Measurements from ENCODE around the gene OTOF. TPM values are rescaled to one million over a fixed set of nuclear protein-coding genes. Genes with fewer than 3 reads are reported as not detected.

The OTOF gene
- total RNA-seq, 1 experiment from 2014 or later, result not detected

GRCh38 chr2:26459991-26460612 is 17.8 kb downstream of the OTOF start:
- in situ Hi-C loops (cut with HindIII; ENCODE audit: low pct_unique_long_range_greater_than_20kb, low sequenced_read_pairs), result no loop called here
- no peak for DNase-seq (ENCODE audit: low read depth)

- DNase-seq (ENCODE audit: low read depth), result no peak
- in situ Hi-C loops (cut with HindIII; ENCODE audit: low pct_unique_long_range_greater_than_20kb, low sequenced_read_pairs), result no loop called here
These were observed 19.4 kb downstream of the OTOF start for GRCh38 chr2:26458365-26459042.

GRCh38 chr2:26457695-26458364 is 20.1 kb downstream of the OTOF start:
- in situ Hi-C loops (cut with HindIII; ENCODE audit: low pct_unique_long_range_greater_than_20kb, low sequenced_read_pairs), result no loop called here
- DNase-seq (ENCODE audit: low read depth), result no peak

GRCh38 chr2:26457251-26457666 is 20.7 kb downstream of the OTOF start:
- in situ Hi-C loops (cut with HindIII; ENCODE audit: low pct_unique_long_range_greater_than_20kb, low sequenced_read_pairs), result no loop called here
- no peak for DNase-seq (ENCODE audit: low read depth)

- in situ Hi-C loops (cut with HindIII; ENCODE audit: low pct_unique_long_range_greater_than_20kb, low sequenced_read_pairs), result no loop called here
- DNase-seq (ENCODE audit: low read depth), result no peak
These were observed 21.3 kb downstream of the OTOF start for GRCh38 chr2:26456440-26457250.

GRCh38 chr2:26455670-26456439 is 22.1 kb downstream of the OTOF start:
- no peak for DNase-seq (ENCODE audit: low read depth)
- in situ Hi-C loops (cut with HindIII; ENCODE audit: low pct_unique_long_range_greater_than_20kb, low sequenced_read_pairs), result no loop called here

- in situ Hi-C loops (cut with HindIII; ENCODE audit: low pct_unique_long_range_greater_than_20kb, low sequenced_read_pairs), result no loop called here
- no peak for DNase-seq (ENCODE audit: low read depth)
These were observed 22.8 kb downstream of the OTOF start for GRCh38 chr2:26455037-26455669.

GRCh38 chr2:26454561-26455001 is 23.3 kb downstream of the OTOF start:
- no peak for DNase-seq (ENCODE audit: low read depth)
- in situ Hi-C loops (cut with HindIII; ENCODE audit: low pct_unique_long_range_greater_than_20kb, low sequenced_read_pairs), result no loop called here

- in situ Hi-C loops (cut with HindIII; ENCODE audit: low pct_unique_long_range_greater_than_20kb, low sequenced_read_pairs), result no loop called here
- DNase-seq (ENCODE audit: low read depth), result no peak
These were observed 24.2 kb downstream of the OTOF start for GRCh38 chr2:26453421-26454329.

GRCh38 chr2:26451700-26452099 is 26.2 kb downstream of the OTOF start:
- in situ Hi-C loops (cut with HindIII; ENCODE audit: low pct_unique_long_range_greater_than_20kb, low sequenced_read_pairs), result no loop called here
- no peak for DNase-seq (ENCODE audit: low read depth)

GRCh38 chr2:26450031-26450635 is 27.8 kb downstream of the OTOF start:
- in situ Hi-C loops (cut with HindIII; ENCODE audit: low pct_unique_long_range_greater_than_20kb, low sequenced_read_pairs), result no loop called here
- DNase-seq (ENCODE audit: low read depth), result no peak

- in situ Hi-C loops (cut with HindIII; ENCODE audit: low pct_unique_long_range_greater_than_20kb, low sequenced_read_pairs), result no loop called here
- DNase-seq (ENCODE audit: low read depth), result no peak
These were observed 28.5 kb downstream of the OTOF start for GRCh38 chr2:26449278-26450030.

- in situ Hi-C loops (cut with HindIII; ENCODE audit: low pct_unique_long_range_greater_than_20kb, low sequenced_read_pairs), result no loop called here
- no peak for DNase-seq (ENCODE audit: low read depth)
These were observed 29.3 kb downstream of the OTOF start for GRCh38 chr2:26448651-26449050.

GRCh38 chr2:26444236-26444635 is 33.7 kb downstream of the OTOF start:
- in situ Hi-C loops (cut with HindIII; ENCODE audit: low pct_unique_long_range_greater_than_20kb, low sequenced_read_pairs), result no loop called here

GRCh38 chr2:26442707-26443106 is 35.2 kb downstream of the OTOF start:
- in situ Hi-C loops (cut with HindIII; ENCODE audit: low pct_unique_long_range_greater_than_20kb, low sequenced_read_pairs), result no loop called here
- peak; percentile 55 for DNase-seq (ENCODE audit: low read depth)

More at GRCh38 chr2:26444236-26444635, 33.7 kb downstream of the OTOF start:
- DNase-seq (ENCODE audit: low read depth), result no peak

GRCh38 chr2:26442301-26442700 is 35.6 kb downstream of the OTOF start:
- in situ Hi-C loops (cut with HindIII; ENCODE audit: low pct_unique_long_range_greater_than_20kb, low sequenced_read_pairs), result no loop called here

More at GRCh38 chr2:26442301-26442700, 35.6 kb downstream of the OTOF start:
- no peak for DNase-seq (ENCODE audit: low read depth)

Measured in Caki2 (cell line).